Esophagus squamous epithelium (tissue), 5 donors: ENCODE results near the gene AKR1D1. TPM values are rescaled to one million over a fixed set of nuclear protein-coding genes. Genes with fewer than 3 reads are reported as not detected.

Experiments used
- DNase-seq: peaks from one replicate; lab custom pipeline; 2025; lab: John Stamatoyannopoulos, UW
- H3K27ac ChIP-seq, 4 donors: fragments of 200-600 bp; sonication (generic); one replicate each; pipeline ENCODE4 v1.5.1; 2016 to 2019; ENCODE audit warnings: mild to moderate bottlenecking in 1 of 4
- H3K27me3 ChIP-seq, 4 donors: fragments of 200-600 bp; sonication (generic); 1 replicate in 3 of 4; 2 replicates in 1 of 4; pipeline versions ENCODE4 v1.5.1 to v1.6.0; 2017 to 2021; ENCODE audit warnings: antibody characterized with exemption in 1 of 4
- H3K36me3 ChIP-seq, 3 donors: fragments of 200-600 bp; sonication (generic); one replicate each; pipeline ENCODE4 v1.5.1; 2016 to 2019
- H3K4me1 ChIP-seq, 3 donors: fragments of 200-600 bp; sonication (generic); one replicate each; pipeline ENCODE4 v1.5.1; 2017 to 2019
- H3K4me3 ChIP-seq, 4 donors: fragments of 200-600 bp; sonication (generic); 1 replicate in 3 of 4; 2 replicates in 1 of 4; pipeline ENCODE4 v1.5.1; 2016 to 2019; ENCODE audit warnings: mild to moderate bottlenecking in 2 of 4, moderate library complexity in 1 of 4
- H3K9me3 ChIP-seq, 3 donors: fragments of 200-600 bp; sonication (generic); one replicate each; pipeline ENCODE4 v1.5.1; 2016 to 2019
- POLR2A ChIP-seq, 4 donors: fragments of 450-650 bp; IDR thresholded peaks; one replicate each; pipeline ENCODE4 v1.6.1; 2017; ENCODE audit warnings: antibody characterized with exemption in 4 of 4, mild to moderate bottlenecking in 4 of 4, moderate library complexity in 3 of 4
- WGBS, 2 donors: methylation state at CpG; one replicate each; pipeline ENCODE4 v1.1.5; 2018; 5-methylcytosine and 5-hydroxymethylcytosine counted together
- intact Hi-C: fragments of 100-400 bp; cut with DNase I; formaldehyde crosslinking; loops from one replicate; pipeline ENCODE4 v1.15.0; 2022
- total RNA-seq, 4 donors: library from RNA; depleted of rRNA; stranded (reverse); fragments of >200 nt; gene quantifications; one replicate each; pipeline ENCODE4 v1.1.0, GENCODE V29; 2016
- TF ChIP-seq, protein P1 (sequence below), 6 experiments: fragments of 450-650 bp in 4 of 6; fragments of 200-600 bp in 2 of 6; sonication (generic) in 2 of 6; IDR thresholded peaks; one replicate each; pipeline ENCODE4 v1.5.1; 2016 to 2019; ENCODE audit warnings: antibody characterized with exemption in 6 of 6, mild to moderate bottlenecking in 4 of 6, moderate library complexity in 4 of 6
- donor health status: DM: yes; HTN: yes; CAD: no.

AKR1D1 gene
- total RNA-seq = not detected

- Histone ChIP-seq H3K27me3 (no peaks in the 10 kb centered on the region), H3K4me3 (no peak within 1 kb of the TSS), H3K27ac (no peak within 1 kb of the TSS), H3K9me3 (no peaks in the 10 kb centered on the region), H3K36me3 (no peaks in the 10 kb centered on the region), H3K4me1 (no peaks in the 10 kb centered on the region)
- intact Hi-C loops = no loop called here
- TF ChIP-seq POLR2A (IDR thresholded peaks at IDR 0.05) = no peak
- TF ChIP-seq, protein P1, sequence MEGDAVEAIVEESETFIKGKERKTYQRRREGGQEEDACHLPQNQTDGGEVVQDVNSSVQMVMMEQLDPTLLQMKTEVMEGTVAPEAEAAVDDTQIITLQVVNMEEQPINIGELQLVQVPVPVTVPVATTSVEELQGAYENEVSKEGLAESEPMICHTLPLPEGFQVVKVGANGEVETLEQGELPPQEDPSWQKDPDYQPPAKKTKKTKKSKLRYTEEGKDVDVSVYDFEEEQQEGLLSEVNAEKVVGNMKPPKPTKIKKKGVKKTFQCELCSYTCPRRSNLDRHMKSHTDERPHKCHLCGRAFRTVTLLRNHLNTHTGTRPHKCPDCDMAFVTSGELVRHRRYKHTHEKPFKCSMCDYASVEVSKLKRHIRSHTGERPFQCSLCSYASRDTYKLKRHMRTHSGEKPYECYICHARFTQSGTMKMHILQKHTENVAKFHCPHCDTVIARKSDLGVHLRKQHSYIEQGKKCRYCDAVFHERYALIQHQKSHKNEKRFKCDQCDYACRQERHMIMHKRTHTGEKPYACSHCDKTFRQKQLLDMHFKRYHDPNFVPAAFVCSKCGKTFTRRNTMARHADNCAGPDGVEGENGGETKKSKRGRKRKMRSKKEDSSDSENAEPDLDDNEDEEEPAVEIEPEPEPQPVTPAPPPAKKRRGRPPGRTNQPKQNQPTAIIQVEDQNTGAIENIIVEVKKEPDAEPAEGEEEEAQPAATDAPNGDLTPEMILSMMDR (IDR thresholded peaks at IDR 0.05) = no peak
- no peak for DNase-seq
- 74 to 77% methylated on average over 3 of the region's 3 CpGs for WGBS, 2 donors
Measured at GRCh38 chr7:138076196-138076595, at the start of gene AKR1D1. AKR1D1 (plus strand) TSS chr7:138076459; CDS start chr7:138076519, 60 bp downstream.

DNA sequence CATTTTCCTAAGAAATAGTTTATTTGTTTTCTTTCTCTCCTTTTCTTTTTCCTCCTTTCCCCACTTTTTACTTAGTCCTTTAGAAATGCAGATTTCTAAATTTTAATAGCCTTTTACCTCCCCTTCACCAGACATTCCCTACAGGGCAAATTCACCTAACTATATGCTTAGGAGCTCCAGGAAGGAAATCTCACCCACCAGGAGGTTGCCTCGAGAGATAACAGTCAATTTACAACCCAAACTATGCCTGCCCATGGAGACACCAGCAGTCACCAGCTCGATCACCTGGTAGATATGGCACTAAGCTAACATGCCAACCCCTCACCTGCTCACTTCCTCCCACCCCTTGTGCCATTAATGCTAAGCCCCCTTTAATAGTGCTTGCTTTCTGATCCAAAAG lies 49.2 kb upstream of the AKR1D1 start:
- Histone ChIP-seq H3K4me1 (no peaks in the 10 kb centered on the region), H3K27me3 (no peaks in the 10 kb centered on the region), H3K36me3 (no peaks in the 10 kb centered on the region), H3K27ac (no peak overlapping the region), H3K9me3 (no peaks in the 10 kb centered on the region), H3K4me3 (no peak overlapping the region)
- no peak for TF ChIP-seq POLR2A (IDR thresholded peaks at IDR 0.05)
- TF ChIP-seq, protein P1 (IDR thresholded peaks at IDR 0.05) = no peak
- no peak for DNase-seq
- 21 to 22% methylated on average over 2 of the region's 2 CpGs for WGBS, 2 donors
- intact Hi-C loops = no loop called here

DNA sequence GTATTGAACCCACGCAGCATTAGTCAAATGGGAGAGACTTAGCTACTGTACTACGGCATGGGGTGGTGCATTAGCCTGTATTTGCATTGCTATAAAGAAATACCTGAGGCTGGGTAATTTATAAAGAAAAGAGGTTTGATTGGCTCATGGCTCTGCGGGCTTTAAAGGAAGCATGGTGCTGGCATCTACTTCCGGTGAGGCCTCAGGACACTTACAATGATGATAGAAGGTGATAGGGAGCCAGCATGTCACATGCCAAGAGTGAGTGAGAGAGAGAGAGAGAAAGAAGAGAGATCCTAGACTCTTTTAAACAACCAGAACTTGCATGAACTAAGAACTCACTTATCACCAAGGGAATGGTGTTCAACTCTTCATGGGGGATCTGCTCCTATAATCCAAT lies 47.1 kb upstream of the AKR1D1 start:
- no peaks in the 10 kb centered on the region for H3K36me3 ChIP-seq
- H3K27ac ChIP-seq = no peak overlapping the region
- H3K27me3 ChIP-seq = no peaks in the 10 kb centered on the region
- no peaks in the 10 kb centered on the region for H3K4me1 ChIP-seq
- intact Hi-C loops = no loop called here
- DNase-seq = no peak
- no peak overlapping the region for H3K4me3 ChIP-seq
- WGBS, 2 donors = 67 to 74% methylated on average over 4 of the region's 4 CpGs
- H3K9me3 ChIP-seq = no peaks in the 10 kb centered on the region
- no peak for TF ChIP-seq POLR2A (IDR thresholded peaks at IDR 0.05)
- TF ChIP-seq, protein P1 (IDR thresholded peaks at IDR 0.05) = no peak

DNA sequence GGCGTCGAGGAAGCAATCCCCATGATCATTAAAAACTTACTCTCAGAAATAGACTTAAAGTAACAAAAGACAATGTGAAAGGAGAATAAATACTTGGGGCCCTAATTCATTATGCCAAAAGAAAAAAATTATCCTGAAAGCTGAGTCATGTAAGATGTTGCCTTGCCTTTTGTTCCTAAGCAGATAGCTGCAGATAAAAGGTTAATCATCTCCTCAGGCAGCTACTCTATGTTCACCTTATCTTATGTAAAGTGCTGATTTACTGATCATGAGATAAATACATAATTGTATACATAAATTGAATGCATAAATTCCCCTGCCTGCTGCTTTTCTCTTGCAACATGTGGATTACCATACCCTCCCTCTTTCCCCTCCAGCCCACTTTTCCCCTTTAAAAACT lies 46.3 kb upstream of the AKR1D1 start:
- Histone ChIP-seq H3K9me3 (no peaks in the 10 kb centered on the region), H3K27ac (no peak overlapping the region), H3K27me3 (no peaks in the 10 kb centered on the region), H3K4me1 (no peaks in the 10 kb centered on the region), H3K36me3 (no peaks in the 10 kb centered on the region), H3K4me3 (no peak overlapping the region)
- TF ChIP-seq, protein P1 (IDR thresholded peaks at IDR 0.05) = no peak
- no peak for TF ChIP-seq POLR2A (IDR thresholded peaks at IDR 0.05)
- no peak for DNase-seq
- WGBS, 2 donors = 30 to 67% methylated on average over 2 of the region's 2 CpGs
- intact Hi-C loops = no loop called here

DNA sequence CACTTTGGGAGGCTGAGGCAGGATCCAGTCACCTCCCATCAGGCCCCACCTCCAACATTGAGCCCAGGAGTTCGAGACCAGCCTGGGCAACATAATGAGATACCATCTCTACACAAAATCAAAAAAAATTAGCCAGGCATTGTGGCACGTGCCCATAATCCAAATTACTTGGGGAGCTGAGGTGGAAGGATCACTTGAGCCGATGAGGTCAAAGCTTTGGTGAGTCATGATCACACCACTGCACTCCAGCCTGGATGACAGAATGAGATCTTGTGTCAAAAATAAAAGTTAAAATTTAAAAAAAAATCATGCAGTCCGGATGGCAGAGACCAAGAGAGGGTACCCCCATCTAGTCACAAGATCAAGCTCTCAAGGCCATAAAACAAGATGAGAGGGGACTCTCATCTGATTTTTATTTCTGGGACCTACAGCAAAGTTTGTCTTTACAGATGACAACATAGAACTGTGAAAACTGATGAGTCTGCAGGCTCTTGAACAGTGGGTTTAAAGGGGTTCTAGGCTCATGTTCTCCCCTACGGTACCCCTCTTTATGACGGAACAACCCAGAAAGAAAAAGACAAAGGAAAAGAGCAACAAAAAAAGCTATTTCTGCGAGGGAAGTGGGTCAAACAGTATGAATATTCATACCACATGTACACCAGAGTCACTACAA lies 45.4 kb upstream of the AKR1D1 start:
- intact Hi-C loops = no loop called here
- Histone ChIP-seq H3K27me3 (no peaks in the 10 kb centered on the region), H3K4me3 (no peak overlapping the region), H3K36me3 (no peaks in the 10 kb centered on the region), H3K9me3 (no peaks in the 10 kb centered on the region), H3K4me1 (no peaks in the 10 kb centered on the region), H3K27ac (no peak overlapping the region)
- no peak for DNase-seq
- no peak for TF ChIP-seq POLR2A (IDR thresholded peaks at IDR 0.05)
- TF ChIP-seq, protein P1 (IDR thresholded peaks at IDR 0.05) = no peak
- 70 to 78% methylated on average over 7 of the region's 7 CpGs for WGBS, 2 donors
